Right cardiac atrium (tissue), 5 donors: ENCODE data around the gene CSRNP3. TPM values are rescaled to one million over a fixed set of nuclear protein-coding genes. Genes with fewer than 3 reads are reported as not detected.

Experiments used
- ATAC-seq, 2 donors: fragments of 200-7000 bp; cut with Tn5 transposase; one replicate each; pipeline versions ENCODE4 v1.8.0 to v1.9.1; 2020; ENCODE audit warnings: moderate library complexity in 2 of 2, mild to moderate bottlenecking in 1 of 2
- DNase-seq, 3 donors: peaks; one replicate each; pipeline ENCODE4 v3.0.0-alpha.2; 2020
- H3K27ac ChIP-seq: one replicate; pipeline ENCODE4 v1.5.1; 2013; ENCODE audit warnings: mild to moderate bottlenecking, low read length, control low read depth, moderate library complexity
- H3K27me3 ChIP-seq: one replicate; pipeline ENCODE4 v1.6.1; 2013; ENCODE audit not compliant: control insufficient read depth, insufficient read depth
- H3K4me1 ChIP-seq: one replicate; pipeline ENCODE4 v1.6.1; 2013; ENCODE audit warnings: low read length; ENCODE audit not compliant: control insufficient read depth, insufficient read depth
- H3K4me3 ChIP-seq: one replicate; pipeline ENCODE4 v1.5.1; 2013; ENCODE audit warnings: low read length, control low read depth
- H3K9me3 ChIP-seq: one replicate; pipeline ENCODE4 v1.6.1; 2013; ENCODE audit warnings: low read length; ENCODE audit not compliant: control insufficient read depth
- WGBS: extraction: QIAGEN DNeasy Blood & Tissue Kit; methylation state at CpG from one replicate; pipeline ENCODE4 v1.1.7; 2013; 5-methylcytosine and 5-hydroxymethylcytosine counted together
- intact Hi-C, 4 donors: fragments of 100-400 bp; cut with DNase I; formaldehyde crosslinking; loops; one replicate each; pipeline versions ENCODE4 v1.11.0 to v1.14.0; 2022 to 2023
- polyA plus RNA-seq: library from polyadenylated mRNA; stranded (reverse); fragments of 200-250 nt; gene quantifications from one replicate; pipeline ENCODE4 v1.2.3, GENCODE V29; 2013
- total RNA-seq, 4 donors: library from RNA; stranded (reverse); fragmentation: NEBNext Ultra II Directional; extraction: Animal tissue kit (Norgen Biotek cat#: 25700); gene quantifications; one replicate each; pipeline ENCODE4 v1.2.1, GENCODE V29; 2021
- donor health status: healthy with polysubstance abuse.
- donor health status: DM: no; HTN: yes; CAD: no.
- donor health status: DM: no; HTN: no; CAD: no.
- donor health status: DM: no; HTN: yes; CAD: no; lungs with severe emphysema.
- donor health status: DM: yes; HTN: yes; CAD: no.

CSRNP3 gene
- total and polyA plus RNA-seq, 5 donors, result 1.6 to 9.6 (median 6.1) TPM

- H3K27ac ChIP-seq, result no peak overlapping the region
- 96% methylated on average over 10 of the region's 10 CpGs for WGBS
Observed at GRCh38 chr2:165623161-165623560, 153.7 kb downstream of the CSRNP3 start.

GRCh38 chr2:165623783-165624469 lies 154.4 kb downstream of the CSRNP3 start:
- DNase-seq, result no peak
- no peak overlapping the region for H3K4me3 ChIP-seq
- H3K27me3 ChIP-seq, result no peaks in the 10 kb centered on the region
- no peak for ATAC-seq
- intact Hi-C loops, result no loop called here
- H3K9me3 ChIP-seq, result no peaks in the 10 kb centered on the region
- no peak overlapping the region for H3K27ac ChIP-seq
- no peaks in the 10 kb centered on the region for H3K4me1 ChIP-seq
- 94% methylated on average over 6 of the region's 6 CpGs for WGBS

More at GRCh38 chr2:165623161-165623560, 153.7 kb downstream of the CSRNP3 start:
- no peaks in the 10 kb centered on the region for H3K27me3 ChIP-seq
- H3K4me3 ChIP-seq, result no peak overlapping the region
- no peak for DNase-seq
- intact Hi-C loops, result no loop called here
- no peaks in the 10 kb centered on the region for H3K4me1 ChIP-seq
- no peaks in the 10 kb centered on the region for H3K9me3 ChIP-seq
- no peak for ATAC-seq

GRCh38 chr2:165624470-165624800 lies 154.9 kb downstream of the CSRNP3 start:
- no peak for ATAC-seq
- Histone ChIP-seq H3K4me1 (no peaks in the 10 kb centered on the region), H3K27ac (no peak overlapping the region), H3K27me3 (no peaks in the 10 kb centered on the region), H3K9me3 (no peaks in the 10 kb centered on the region), H3K4me3 (no peak overlapping the region)
- WGBS, result 73% methylated on average over 1 of the region's 1 CpG
- intact Hi-C loops, result no loop called here
- no peak for DNase-seq

- Histone ChIP-seq H3K4me1 (no peaks in the 10 kb centered on the region), H3K27me3 (no peaks in the 10 kb centered on the region), H3K9me3 (no peaks in the 10 kb centered on the region), H3K4me3 (no peak overlapping the region), H3K27ac (no peak overlapping the region)
- intact Hi-C loops, result no loop called here
- ATAC-seq, result no peak
- DNase-seq, result no peak
- WGBS, result 90% methylated on average over 3 of the region's 3 CpGs
Observed at GRCh38 chr2:165627470-165627869, 158.0 kb downstream of the CSRNP3 start.

- Histone ChIP-seq H3K4me3 (no peak overlapping the region), H3K4me1 (no peaks in the 10 kb centered on the region), H3K27me3 (no peaks in the 10 kb centered on the region), H3K27ac (no peak overlapping the region), H3K9me3 (no peaks in the 10 kb centered on the region)
- no peak for DNase-seq
- intact Hi-C loops, result no loop called here
- 95% methylated on average over 2 of the region's 2 CpGs for WGBS
- no peak for ATAC-seq
Observed at GRCh38 chr2:165629776-165630175, 160.3 kb downstream of the CSRNP3 start.

DNA sequence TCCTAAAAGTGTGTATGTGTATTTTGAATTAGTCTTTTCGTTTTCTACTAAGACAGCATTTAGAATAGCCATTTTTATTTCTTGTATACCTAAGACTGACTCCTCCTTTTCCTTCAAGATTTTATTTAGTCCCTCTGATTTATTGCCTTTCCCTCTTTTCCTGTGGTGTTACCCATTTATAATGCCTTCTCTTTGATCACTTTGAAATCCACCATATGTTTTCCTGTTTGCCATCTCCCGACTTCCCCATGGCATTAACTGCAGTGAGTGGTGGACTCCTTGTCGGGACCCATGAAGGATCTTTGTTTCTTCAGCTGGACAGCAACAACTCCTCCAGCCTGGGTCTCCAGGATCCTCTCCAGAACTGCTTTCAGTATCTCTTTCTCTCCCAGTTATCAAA lies 160.7 kb downstream of the CSRNP3 start:
- Histone ChIP-seq H3K4me1 (no peaks in the 10 kb centered on the region), H3K27ac (no peak overlapping the region), H3K9me3 (no peaks in the 10 kb centered on the region), H3K4me3 (no peak overlapping the region), H3K27me3 (no peaks in the 10 kb centered on the region)
- WGBS, result 75% methylated on average over 3 of the region's 3 CpGs
- intact Hi-C loops, result no loop called here
- DNase-seq (no peak), ATAC-seq (no peak)

DNA sequence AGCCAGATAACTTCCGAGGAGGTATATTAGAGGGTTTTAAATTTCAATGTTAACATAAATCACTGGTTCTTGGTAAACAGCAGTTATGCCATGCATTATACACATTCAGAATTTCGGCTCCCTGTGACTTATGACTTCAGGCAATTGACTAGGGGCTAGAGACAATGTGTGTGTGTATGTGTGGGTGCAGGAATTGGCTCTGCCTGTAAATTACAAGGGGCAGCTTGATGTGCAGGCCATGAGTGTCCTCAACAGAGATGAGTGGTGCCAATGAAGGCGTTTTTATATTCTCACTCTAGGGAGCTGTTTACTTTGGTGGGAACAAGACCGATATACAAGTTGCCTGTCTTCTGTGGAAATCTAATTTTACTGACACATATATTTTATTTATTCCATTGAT lies 161.6 kb downstream of the CSRNP3 start:
- DNase-seq (no peak), ATAC-seq (no peak)
- 90% methylated on average over 4 of the region's 4 CpGs for WGBS
- intact Hi-C loops, result no loop called here
- Histone ChIP-seq H3K9me3 (no peaks in the 10 kb centered on the region), H3K4me1 (no peaks in the 10 kb centered on the region), H3K27me3 (no peaks in the 10 kb centered on the region), H3K27ac (no peak overlapping the region), H3K4me3 (no peak overlapping the region)

DNA sequence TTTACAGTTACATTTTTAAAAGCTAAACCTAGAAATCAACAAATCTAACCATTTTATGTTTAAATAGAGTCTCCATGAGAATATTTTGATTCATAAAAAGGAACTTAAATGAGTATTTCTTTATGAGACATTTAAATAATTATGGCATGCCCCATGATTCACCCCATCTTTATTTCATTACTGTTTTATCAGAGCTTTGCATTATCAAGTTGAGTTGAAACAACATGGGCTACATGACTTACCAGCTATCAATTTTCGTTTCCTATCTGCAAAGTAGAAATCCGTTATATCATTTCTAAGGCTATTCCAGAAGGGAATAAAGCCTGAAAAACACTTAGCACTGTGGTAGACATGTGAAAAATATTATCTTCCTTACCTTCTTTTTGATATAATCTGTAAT lies 163.1 kb downstream of the CSRNP3 start:
- 64% methylated on average over 2 of the region's 2 CpGs for WGBS
- no peaks in the 10 kb centered on the region for H3K4me1 ChIP-seq
- DNase-seq (no peak), ATAC-seq (no peak)
- intact Hi-C loops, result no loop called here
- H3K27me3 ChIP-seq, result no peaks in the 10 kb centered on the region
- H3K27ac ChIP-seq, result no peak overlapping the region
- H3K4me3 ChIP-seq, result no peak overlapping the region
- no peaks in the 10 kb centered on the region for H3K9me3 ChIP-seq

DNA sequence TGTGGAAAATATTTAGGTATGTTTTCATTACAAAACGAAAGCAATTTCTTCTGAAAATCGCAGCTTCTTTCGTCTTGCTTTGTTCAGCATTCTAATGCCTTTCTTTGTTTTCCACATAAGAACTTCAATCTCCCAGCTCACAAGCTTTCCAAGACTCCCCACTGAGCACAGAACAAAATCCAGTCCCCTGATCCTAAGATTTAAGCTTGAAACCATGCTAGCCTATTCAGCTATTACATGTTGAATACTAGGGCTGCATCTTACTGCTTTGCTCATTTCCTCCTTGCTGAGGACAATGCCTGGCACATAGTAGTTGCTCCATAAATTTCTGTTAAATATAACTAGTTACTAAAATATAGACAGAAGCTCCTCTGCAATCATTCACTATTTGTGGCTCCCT lies 163.9 kb downstream of the CSRNP3 start:
- no peaks in the 10 kb centered on the region for H3K4me1 ChIP-seq
- no peaks in the 10 kb centered on the region for H3K9me3 ChIP-seq
- no peak overlapping the region for H3K4me3 ChIP-seq
- no peaks in the 10 kb centered on the region for H3K27me3 ChIP-seq
- no peak for DNase-seq
- H3K27ac ChIP-seq, result no peak overlapping the region
- intact Hi-C loops, result no loop called here
- WGBS, result 86% methylated on average over 3 of the region's 3 CpGs
- ATAC-seq, result no peak

GRCh38 chr2:165634282-165634681 lies 164.8 kb downstream of the CSRNP3 start:
- no peaks in the 10 kb centered on the region for H3K9me3 ChIP-seq
- H3K27ac ChIP-seq, result no peak overlapping the region
- H3K4me1 ChIP-seq, result no peaks in the 10 kb centered on the region
- no peak for ATAC-seq
- WGBS, result 76% methylated on average over 4 of the region's 4 CpGs
- DNase-seq, result no peak
- intact Hi-C loops, result no loop called here
- no peaks in the 10 kb centered on the region for H3K27me3 ChIP-seq
- H3K4me3 ChIP-seq, result no peak overlapping the region

DNA sequence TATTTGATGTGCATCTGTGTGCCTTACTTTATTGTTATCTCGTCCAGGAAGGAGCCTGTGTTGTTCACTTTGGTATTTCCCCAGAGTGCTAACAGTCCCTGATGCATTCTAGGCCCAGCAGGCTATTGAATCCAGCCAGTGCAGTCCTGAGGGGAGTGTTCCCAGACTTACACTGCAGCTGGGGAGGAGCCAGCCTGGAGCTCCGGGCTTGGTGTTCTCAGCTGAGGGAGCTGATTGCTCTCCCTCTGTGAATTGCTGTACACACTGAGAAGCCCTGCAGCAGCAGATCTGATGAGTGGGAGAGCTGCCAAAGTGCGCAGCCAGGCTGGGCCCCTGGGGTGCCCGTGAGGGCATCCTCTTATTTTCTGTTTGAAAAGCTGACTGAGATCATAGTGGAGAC lies 165.4 kb downstream of the CSRNP3 start:
- 23% methylated on average over 4 of the region's 4 CpGs for WGBS
- H3K4me3 ChIP-seq, result no peak overlapping the region
- no peaks in the 10 kb centered on the region for H3K4me1 ChIP-seq
- H3K27me3 ChIP-seq, result no peaks in the 10 kb centered on the region
- DNase-seq, result peak in 2 of 3 donors; percentile 75 to 76
- H3K9me3 ChIP-seq, result no peaks in the 10 kb centered on the region
- no peak overlapping the region for H3K27ac ChIP-seq
- ATAC-seq, result peak; percentile 60 to 89
- intact Hi-C loops, result no loop called here

DNA sequence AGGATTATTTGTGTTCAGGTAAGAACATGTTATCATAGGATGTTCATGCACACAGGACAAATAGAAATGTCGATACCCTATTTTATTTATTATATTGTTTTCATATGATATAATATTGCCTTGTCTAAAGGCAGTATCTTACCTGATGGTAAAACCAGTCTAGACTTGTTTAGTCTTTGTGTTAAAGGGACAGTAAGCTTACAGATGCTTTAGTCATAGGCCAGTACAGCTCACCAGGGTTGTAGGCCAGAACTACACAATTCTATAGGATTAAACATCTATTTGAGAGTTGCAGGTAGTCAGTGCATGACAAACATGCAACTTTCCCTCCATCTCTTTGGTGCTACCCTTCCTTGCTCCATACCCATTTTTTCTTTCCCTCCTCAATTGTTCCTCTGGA lies 166.0 kb downstream of the CSRNP3 start:
- H3K27me3 ChIP-seq, result no peaks in the 10 kb centered on the region
- H3K4me3 ChIP-seq, result no peak overlapping the region
- ATAC-seq, result no peak
- no peak for DNase-seq
- no peaks in the 10 kb centered on the region for H3K4me1 ChIP-seq
- WGBS, result 95% methylated on average over 1 of the region's 1 CpG
- no peak overlapping the region for H3K27ac ChIP-seq
- no peaks in the 10 kb centered on the region for H3K9me3 ChIP-seq
- intact Hi-C loops, result no loop called here
